Measurements from ENCODE around the gene MED27. TPM values are rescaled to one million over a fixed set of nuclear protein-coding genes. Genes with fewer than 3 reads are reported as not detected.
A peak's percentile ranks its signal among the peaks of the same experiment; 100 is the strongest.

MED27 gene
- total RNA-seq, 1 donor from 2014 or later: 34.5 TPM

GRCh38 chr9:131969469-131969989, 110.1 kb downstream of the MED27 start:
- Histone ChIP-seq H3K36me3 (ENCODE audit: control insufficient read depth, insufficient read depth, low read length) (no peaks in the 10 kb centered on the region), H3K4me3 (ENCODE audit: low read depth, low read length) (no peak overlapping the region), H3K27me3 (ENCODE audit: control insufficient read depth, insufficient read depth, low read length) (no peaks in the 10 kb centered on the region)
- no peak for TF ChIP-seq CTCF (IDR thresholded peaks at IDR 0.05; ENCODE audit: insufficient read depth, low read length, poor library complexity, severe bottlenecking)
- no peak for DNase-seq (ENCODE audit: low read depth)

- no peak for DNase-seq (ENCODE audit: low read depth)
- Histone ChIP-seq H3K36me3 (ENCODE audit: control insufficient read depth, insufficient read depth, low read length) (no peaks in the 10 kb centered on the region), H3K27me3 (ENCODE audit: control insufficient read depth, insufficient read depth, low read length) (no peaks in the 10 kb centered on the region), H3K4me3 (ENCODE audit: low read depth, low read length) (no peak overlapping the region)
- no peak for TF ChIP-seq CTCF (IDR thresholded peaks at IDR 0.05; ENCODE audit: insufficient read depth, low read length, poor library complexity, severe bottlenecking)
Observed at GRCh38 chr9:131968632-131969031, 111.0 kb downstream of the MED27 start.

- TF ChIP-seq CTCF (IDR thresholded peaks at IDR 0.05; ENCODE audit: insufficient read depth, low read length, poor library complexity, severe bottlenecking): no peak
- H3K27me3 ChIP-seq (ENCODE audit: control insufficient read depth, insufficient read depth, low read length): no peaks in the 10 kb centered on the region
- H3K36me3 ChIP-seq (ENCODE audit: control insufficient read depth, insufficient read depth, low read length): no peaks in the 10 kb centered on the region
- no peak overlapping the region for H3K4me3 ChIP-seq (ENCODE audit: low read depth, low read length)
- no peak for DNase-seq (ENCODE audit: low read depth)
Observed at GRCh38 chr9:131965841-131966240, 113.8 kb downstream of the MED27 start.

- Histone ChIP-seq H3K27me3 (ENCODE audit: control insufficient read depth, insufficient read depth, low read length) (no peaks in the 10 kb centered on the region), H3K36me3 (ENCODE audit: control insufficient read depth, insufficient read depth, low read length) (no peaks in the 10 kb centered on the region), H3K4me3 (ENCODE audit: low read depth, low read length) (no peak overlapping the region)
- DNase-seq (ENCODE audit: low read depth): peak; percentile 49
- TF ChIP-seq CTCF (IDR thresholded peaks at IDR 0.05; ENCODE audit: insufficient read depth, low read length, poor library complexity, severe bottlenecking): no peak
Observed at GRCh38 chr9:131965103-131965502, 114.6 kb downstream of the MED27 start.

GRCh38 chr9:131963072-131964030, 116.3 kb downstream of the MED27 start:
- Histone ChIP-seq H3K27me3 (ENCODE audit: control insufficient read depth, insufficient read depth, low read length) (no peaks in the 10 kb centered on the region), H3K4me3 (ENCODE audit: low read depth, low read length) (no peak overlapping the region), H3K36me3 (ENCODE audit: control insufficient read depth, insufficient read depth, low read length) (no peaks in the 10 kb centered on the region)
- no peak for DNase-seq (ENCODE audit: low read depth)
- TF ChIP-seq CTCF (IDR thresholded peaks at IDR 0.05; ENCODE audit: insufficient read depth, low read length, poor library complexity, severe bottlenecking): no peak

Measured in kidney epithelial cell (primary cell).